Loucy (cell line): ENCODE data around the gene CEP70.
"Not testable (repeated sequence)": the region's sequence is repeated elsewhere in the genome, so short reads cannot be mapped to it uniquely, and the experiment has no call there.

Source experiments
- H2AFZ ChIP-seq: fragments of 200-600 bp; sonication (generic); 2 replicates; pipeline ENCODE4 v1.6.0; 2016; ENCODE audit warnings: antibody characterized with exemption, mild to moderate bottlenecking, low read length, moderate library complexity
- H3F3A ChIP-seq: fragments of 200-600 bp; 2 replicates; pipeline ENCODE4 v1.6.0; 2016; ENCODE audit warnings: antibody characterized with exemption, low read depth, mild to moderate bottlenecking
- H3K27me3 ChIP-seq: fragments of 200-600 bp; sonication (generic); 2 replicates; pipeline ENCODE4 v1.6.1; 2014; ENCODE audit warnings: low read length, mild to moderate bottlenecking; ENCODE audit not compliant: insufficient read depth, poor library complexity, severe bottlenecking
- H3K36me3 ChIP-seq: fragments of 200-600 bp; sonication (generic); 2 replicates; pipeline ENCODE4 v1.6.1; 2016; ENCODE audit warnings: low read length; ENCODE audit not compliant: insufficient read depth
- H3K4me1 ChIP-seq: fragments of 200-600 bp; sonication (generic); 2 replicates; pipeline ENCODE4 v1.5.1; 2014; ENCODE audit warnings: low read length, mild to moderate bottlenecking; ENCODE audit not compliant: insufficient read depth, poor library complexity, severe bottlenecking
- H3K4me2 ChIP-seq: fragments of 200-600 bp; sonication (generic); 2 replicates; pipeline ENCODE4 v1.6.0; 2014; ENCODE audit warnings: antibody characterized with exemption, low read length, low read depth, mild to moderate bottlenecking; ENCODE audit not compliant: poor library complexity, severe bottlenecking
- H3K4me3 ChIP-seq: fragments of 200-600 bp; sonication (generic); 2 replicates; pipeline ENCODE4 v1.5.1; 2014; ENCODE audit warnings: low read length, mild to moderate bottlenecking, mixed read lengths; ENCODE audit not compliant: poor library complexity, severe bottlenecking
- H3K79me2 ChIP-seq: fragments of 200-600 bp; sonication (generic); 2 replicates; pipeline ENCODE4 v1.6.1; 2014; ENCODE audit warnings: low read length; ENCODE audit not compliant: insufficient read depth
- H3K9ac ChIP-seq: fragments of 200-600 bp; sonication (generic); 2 replicates; pipeline ENCODE4 v1.6.0; 2014; ENCODE audit warnings: mild to moderate bottlenecking, low read depth, low read length, moderate library complexity; ENCODE audit not compliant: poor library complexity, severe bottlenecking
- H3K9me2 ChIP-seq: fragments of 200-600 bp; sonication (generic); replicated peaks from 2 replicates; pipeline ENCODE4 v1.6.1; 2016; ENCODE audit warnings: low read depth, low read length, mixed read lengths
- H3K9me3 ChIP-seq: fragments of 200-600 bp; sonication (generic); 2 replicates; pipeline ENCODE4 v1.6.1; 2014; ENCODE audit warnings: mild to moderate bottlenecking, antibody characterized with exemption, low read length, low read depth; ENCODE audit not compliant: insufficient read depth
- H4K20me1 ChIP-seq: fragments of 200-600 bp; sonication (generic); 2 replicates; pipeline ENCODE4 v1.6.0; 2014; ENCODE audit warnings: antibody characterized with exemption, low read length, mild to moderate bottlenecking; ENCODE audit not compliant: insufficient read depth, poor library complexity, severe bottlenecking
- CTCF ChIP-seq: fragments of 200-600 bp; sonication (generic); conservative IDR thresholded peaks from 2 replicates; pipeline ENCODE4 v1.5.1; 2014; ENCODE audit warnings: mild to moderate bottlenecking, antibody characterized with exemption, low read length
- EZH2phosphoT487 ChIP-seq: fragments of 200-600 bp; IDR thresholded peaks from 2 replicates; pipeline ENCODE4 v1.6.1; 2018; ENCODE audit warnings: antibody characterized with exemption, mild to moderate bottlenecking, moderate library complexity, borderline replicate concordance

Gene CEP70

GRCh38 chr3:138578141-138578540 is 15.9 kb downstream of the CEP70 start:
- Histone ChIP-seq H3K4me2 (peak overlapping the region; percentile 74), H2AFZ (peak overlapping the region; percentile 38; the same call in 1 of the 2 replicates), H4K20me1 (no peaks in the 10 kb centered on the region), H3K4me1 (peaks cover 39% of the 10 kb centered on the region), H3K9me2 (no peaks in the 10 kb centered on the region), H3K9ac (peak overlapping the region; percentile 71), H3K27me3 (no peaks in the 10 kb centered on the region), H3K9me3 (peaks cover 4% of the 10 kb centered on the region; the same call in 1 of the 2 replicates), H3K79me2 (peaks cover 85% of the 10 kb centered on the region), H3F3A (peaks cover 13% of the 10 kb centered on the region), H3K36me3 (peaks cover 14% of the 10 kb centered on the region), H3K4me3 (peak overlapping the region; percentile 69)
- TF ChIP-seq CTCF, result no peak
- no peak for TF ChIP-seq EZH2phosphoT487

GRCh38 chr3:138573138-138573537 is 20.9 kb downstream of the CEP70 start:
- Histone ChIP-seq H3K9ac (no peak overlapping the region), H3K9me2 (no peaks in the 10 kb centered on the region), H3K79me2 (peaks cover 66% of the 10 kb centered on the region), H3K4me1 (peaks cover 8% of the 10 kb centered on the region), H3K9me3 (peaks cover 12% of the 10 kb centered on the region; the same call in 1 of the 2 replicates), H3K36me3 (peaks cover 57% of the 10 kb centered on the region), H3K4me2 (no peak overlapping the region), H3F3A (peaks cover 3% of the 10 kb centered on the region), H2AFZ (no peak overlapping the region), H3K27me3 (no peaks in the 10 kb centered on the region), H4K20me1 (no peaks in the 10 kb centered on the region), H3K4me3 (no peak overlapping the region)
- no peak for TF ChIP-seq EZH2phosphoT487
- TF ChIP-seq CTCF, result no peak

GRCh38 chr3:138569624-138570023 is 24.4 kb downstream of the CEP70 start:
- H3K9ac ChIP-seq, H3K9me2 ChIP-seq, H3K4me2 ChIP-seq, H3K27me3 ChIP-seq, H3F3A ChIP-seq, H2AFZ ChIP-seq, H4K20me1 ChIP-seq, H3K4me3 ChIP-seq, H3K4me1 ChIP-seq: not testable (repeated sequence)
- Histone ChIP-seq H3K36me3 (peaks cover 73% of the 10 kb centered on the region), H3K9me3 (peaks cover 12% of the 10 kb centered on the region; the same call in 1 of the 2 replicates), H3K79me2 (peaks cover 48% of the 10 kb centered on the region)

GRCh38 chr3:138569090-138569489 is 25.0 kb downstream of the CEP70 start:
- Histone ChIP-seq H3K79me2 (peaks cover 48% of the 10 kb centered on the region), H4K20me1 (no peaks in the 10 kb centered on the region), H3K4me2 (no peak overlapping the region), H2AFZ (no peak overlapping the region), H3K4me3 (no peak overlapping the region), H3K9ac (no peak overlapping the region), H3K36me3 (peaks cover 70% of the 10 kb centered on the region), H3K27me3 (no peaks in the 10 kb centered on the region), H3K9me3 (peaks cover 12% of the 10 kb centered on the region; the same call in 1 of the 2 replicates), H3K4me1 (no peaks in the 10 kb centered on the region), H3F3A (no peaks in the 10 kb centered on the region), H3K9me2 (no peaks in the 10 kb centered on the region)
- TF ChIP-seq CTCF, result no peak
- TF ChIP-seq EZH2phosphoT487, result no peak
